Stomach (tissue), 19 donors: ENCODE results near the gene ZNF485. TPM values are rescaled to one million over a fixed set of nuclear protein-coding genes. Genes with fewer than 3 reads are reported as not detected.

ENCODE experiments used
- DNase-seq, 2 donors: peaks; one replicate each; pipeline versions ENCODE4 v3.0.0 to v3.0.0-alpha.2; 2013 to 2019
- H3K27ac ChIP-seq, 5 donors: fragments of 200-600 bp in 4 of 5; sonication (generic) in 4 of 5; one replicate each; pipeline ENCODE4 v1.5.1; 2013 to 2019; ENCODE audit warnings: mild to moderate bottlenecking in 1 of 5, moderate library complexity in 1 of 5
- H3K27me3 ChIP-seq, 3 donors: fragments of 200-600 bp; sonication (generic); one replicate each; pipeline ENCODE4 v1.5.1; 2017 to 2019; ENCODE audit warnings: mixed run types in 1 of 3
- H3K36me3 ChIP-seq, 4 donors: fragments of 200-600 bp; sonication (generic); 1 replicate in 3 of 4; 2 replicates in 1 of 4; pipeline ENCODE4 v1.5.1; 2016 to 2019
- H3K4me1 ChIP-seq, 4 donors: fragments of 200-600 bp; sonication (generic); one replicate each; pipeline ENCODE4 v1.5.1; 2016 to 2019
- H3K4me3 ChIP-seq, 4 donors: fragments of 200-600 bp; sonication (generic) in 3 of 4; one replicate each; pipeline ENCODE4 v1.5.1; 2016 to 2019; ENCODE audit warnings: mild to moderate bottlenecking in 1 of 4
- H3K9me3 ChIP-seq, 4 donors: fragments of 200-600 bp; sonication (generic); one replicate each; pipeline ENCODE4 v1.5.1; 2016 to 2019
- EP300 ChIP-seq: sonication (generic); formaldehyde crosslinking; IDR thresholded peaks from one replicate; pipeline ENCODE4 v1.6.1; 2017; ENCODE audit warnings: antibody characterized with exemption
- POLR2A ChIP-seq, 4 donors: fragments of 450-650 bp; IDR thresholded peaks; one replicate each; pipeline ENCODE4 v1.6.1; 2016; ENCODE audit warnings: antibody characterized with exemption in 4 of 4, control low read depth in 2 of 4, mild to moderate bottlenecking in 1 of 4, moderate library complexity in 1 of 4
- POLR2AphosphoS5 ChIP-seq, 3 donors: sonication (generic); formaldehyde crosslinking; IDR thresholded peaks; one replicate each; pipeline ENCODE4 v1.6.1; 2016; ENCODE audit warnings: antibody characterized with exemption in 3 of 3
- WGBS, 5 donors: extraction: QIAGEN DNeasy Blood & Tissue Kit in 3 of 5; methylation state at CpG; one replicate each; pipeline versions ENCODE4 v1.1.5 to v1.1.7; 2013 to 2018; 5-methylcytosine and 5-hydroxymethylcytosine counted together
- intact Hi-C: fragments of 100-400 bp; cut with DNase I; formaldehyde crosslinking; loops from one replicate; pipeline ENCODE4 v1.15.1; 2023; ENCODE audit warnings: low total_unique reads
- long read RNA-seq, 10 donors: transcript quantifications; one replicate each; lab custom pipeline, GENCODE V29; 2026
- polyA plus RNA-seq, 3 donors: library from polyadenylated mRNA; stranded (reverse); fragments of 200-250 nt; gene quantifications; one replicate each; pipeline ENCODE4 v1.2.3, GENCODE V29; 2013
- total RNA-seq, 5 donors: library from RNA; depleted of rRNA; stranded (reverse); fragments of >200 nt; gene quantifications; one replicate each; pipeline versions ENCODE4 v1.1.0 to v1.2.3, GENCODE V29; 2014 to 2016
- TF ChIP-seq, protein P1 (sequence below), 7 experiments: fragments of 450-650 bp in 4 of 7; fragments of 200-600 bp in 3 of 7; sonication (generic) in 3 of 7; IDR thresholded peaks; one replicate each; pipeline ENCODE4 v1.5.1; 2016 to 2019; ENCODE audit warnings: antibody characterized with exemption in 7 of 7, control low read depth in 2 of 7, mild to moderate bottlenecking in 1 of 7
- donor health status: healthy with polysubstance abuse.
- donor health status: Bipolar disorder and iron deficiency.
- donor health status: healthy.

ZNF485 gene
- total RNA-seq (10 to 100 TPM in 1 of 5 donors, 1 to 10 TPM in 3, not detected in 1; 1.8 to 12.1 (median 5.0) TPM), polyA plus RNA-seq (1 to 10 TPM; 1.8 to 2.6 (median 1.9) TPM)
- long read RNA-seq, donor 1 = 0 reads
- long read RNA-seq, donor 2, partial matches to known transcripts = 0 of 1 reads
- long read RNA-seq, donor 2, other reads (novel, unspliced or antisense) = 0 of 1 reads
- long read RNA-seq, donor 3 = 0 reads
- long read RNA-seq, donor 4 = 0 reads
- long read RNA-seq, donor 5 = 0 reads
- long read RNA-seq, donor 6, partial matches to known transcripts = 0 of 3 reads
- long read RNA-seq, donor 6, other reads (novel, unspliced or antisense) = 0 of 3 reads
- long read RNA-seq, donor 7 = 0 reads
- long read RNA-seq, donor 8, partial matches to known transcripts = 0 of 2 reads
- long read RNA-seq, donor 8, other reads (novel, unspliced or antisense) = 0 of 2 reads
- long read RNA-seq, donor 9, partial matches to known transcripts = 0 of 1 reads
- long read RNA-seq, donor 9, other reads (novel, unspliced or antisense) = 0 of 1 reads
- long read RNA-seq, donor 10 = 0 reads

DNA sequence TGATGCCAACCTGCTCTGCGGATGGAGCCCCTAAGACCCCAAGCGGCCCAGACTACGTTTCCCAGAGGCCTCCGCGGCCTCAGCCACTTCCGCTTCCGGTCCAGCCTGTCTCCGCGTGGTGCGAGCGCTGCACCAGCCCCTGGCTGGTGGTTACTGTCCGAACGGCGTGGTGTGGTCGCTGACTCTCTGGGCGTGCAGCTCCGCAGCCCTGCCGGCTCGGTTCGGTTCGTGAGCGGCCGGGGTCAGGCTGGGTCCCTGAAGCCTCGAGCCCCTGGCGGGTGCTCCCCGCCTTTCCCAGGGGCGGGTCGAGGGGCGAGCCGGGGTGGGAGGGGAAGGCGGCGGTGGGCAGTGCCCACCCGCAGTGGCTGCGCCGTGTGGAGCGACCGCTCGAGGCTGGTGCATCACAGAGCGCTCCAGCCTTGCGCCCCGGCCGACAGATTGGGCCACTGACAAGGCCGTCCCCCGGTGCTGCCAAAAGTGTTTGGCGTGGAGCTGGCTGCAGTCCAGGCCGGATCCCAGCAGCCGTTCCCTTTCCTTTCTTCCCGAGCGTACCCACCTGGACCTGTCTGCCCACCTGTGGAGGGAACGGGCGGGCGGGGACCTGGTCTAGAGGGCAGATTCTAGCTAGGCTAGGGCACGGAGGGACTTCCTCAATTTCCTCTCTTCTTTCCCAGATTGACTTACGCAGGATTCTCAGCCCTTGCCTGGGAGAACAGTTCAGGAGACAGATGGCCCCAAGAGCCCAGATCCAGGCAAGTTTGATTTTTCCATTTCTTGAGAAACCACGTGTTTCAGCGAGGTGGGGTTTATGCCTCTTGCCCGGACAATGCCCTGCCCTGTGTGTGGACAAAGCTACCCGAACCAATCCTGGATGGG lies at the start of gene ZNF485:
TSS of gene ZNF485 (plus strand) at position 116 of the 876 bp plus-strand sequence. CDS start at position 729, 613 bp downstream.
- peaks cover 9 to 17% (median 15%) of the 10 kb centered on the region in 4 donors for H3K4me1 ChIP-seq
- H3K9me3 ChIP-seq = no peaks in the 10 kb centered on the region
- H3K27ac ChIP-seq = peak within 1 kb of the TSS; percentile 28 to 88 (median 81)
- no peaks in the 10 kb centered on the region for H3K27me3 ChIP-seq
- peak within 1 kb of the TSS; percentile 82 to 96 (median 89) for H3K4me3 ChIP-seq
- 2 to 5% (median 3%) methylated on average over 23 to 58 of the region's 58 CpGs for WGBS, 5 donors
- intact Hi-C loops = no loop called here
- H3K36me3 ChIP-seq = peaks cover 6 to 30% (median 27%) of the 10 kb centered on the region in 4 donors
- peak; percentile 70 to 91 for DNase-seq
- TF ChIP-seq POLR2AphosphoS5 (IDR thresholded peaks at IDR 0.05) = peak in 2 of 3 donors; percentile 68 to 86
- TF ChIP-seq POLR2A (IDR thresholded peaks at IDR 0.05) = no peak
- TF ChIP-seq, protein P1, sequence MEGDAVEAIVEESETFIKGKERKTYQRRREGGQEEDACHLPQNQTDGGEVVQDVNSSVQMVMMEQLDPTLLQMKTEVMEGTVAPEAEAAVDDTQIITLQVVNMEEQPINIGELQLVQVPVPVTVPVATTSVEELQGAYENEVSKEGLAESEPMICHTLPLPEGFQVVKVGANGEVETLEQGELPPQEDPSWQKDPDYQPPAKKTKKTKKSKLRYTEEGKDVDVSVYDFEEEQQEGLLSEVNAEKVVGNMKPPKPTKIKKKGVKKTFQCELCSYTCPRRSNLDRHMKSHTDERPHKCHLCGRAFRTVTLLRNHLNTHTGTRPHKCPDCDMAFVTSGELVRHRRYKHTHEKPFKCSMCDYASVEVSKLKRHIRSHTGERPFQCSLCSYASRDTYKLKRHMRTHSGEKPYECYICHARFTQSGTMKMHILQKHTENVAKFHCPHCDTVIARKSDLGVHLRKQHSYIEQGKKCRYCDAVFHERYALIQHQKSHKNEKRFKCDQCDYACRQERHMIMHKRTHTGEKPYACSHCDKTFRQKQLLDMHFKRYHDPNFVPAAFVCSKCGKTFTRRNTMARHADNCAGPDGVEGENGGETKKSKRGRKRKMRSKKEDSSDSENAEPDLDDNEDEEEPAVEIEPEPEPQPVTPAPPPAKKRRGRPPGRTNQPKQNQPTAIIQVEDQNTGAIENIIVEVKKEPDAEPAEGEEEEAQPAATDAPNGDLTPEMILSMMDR (IDR thresholded peaks at IDR 0.05) = peak in 1 of 7 experiments; percentile 27
- no peak for TF ChIP-seq EP300

DNA sequence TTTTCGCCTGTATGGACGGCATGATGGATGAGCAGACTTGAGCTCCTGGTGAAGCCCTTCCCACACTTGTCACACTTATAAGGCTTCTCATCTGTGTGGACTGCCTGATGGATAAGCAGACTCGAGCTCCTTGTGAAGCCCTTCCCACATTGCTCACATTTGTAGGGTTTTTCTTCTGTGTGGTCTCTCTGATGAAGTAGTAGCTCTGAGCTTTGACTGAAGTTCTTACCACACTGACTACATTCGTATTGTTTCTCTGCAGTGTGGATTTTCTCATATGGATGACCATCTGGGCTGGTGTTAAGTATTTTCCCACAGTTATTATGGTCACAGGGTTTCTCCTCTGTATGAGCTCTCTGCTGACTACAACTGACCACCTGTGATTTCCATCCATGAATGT lies 49.0 kb upstream of the ZNF485 start:
- TF ChIP-seq EP300 = no peak
- TF ChIP-seq, protein P1 (IDR thresholded peaks at IDR 0.05) = no peak
- no peak for TF ChIP-seq POLR2A (IDR thresholded peaks at IDR 0.05)
- no peak for TF ChIP-seq POLR2AphosphoS5 (IDR thresholded peaks at IDR 0.05)
- DNase-seq = no peak
- H3K4me1 ChIP-seq = no peaks in the 10 kb centered on the region
- no peak overlapping the region for H3K4me3 ChIP-seq
- no peaks in the 10 kb centered on the region for H3K27me3 ChIP-seq
- peaks cover 15 to 68% (median 45%) of the 10 kb centered on the region in 4 donors for H3K36me3 ChIP-seq
- no peak overlapping the region for H3K27ac ChIP-seq
- peaks cover 26 to 84% (median 69%) of the 10 kb centered on the region in 4 donors for H3K9me3 ChIP-seq
- intact Hi-C loops = no loop called here
- WGBS, 5 donors = 93 to 100% (median 98%) methylated on average over 4 of the region's 4 CpGs

DNA sequence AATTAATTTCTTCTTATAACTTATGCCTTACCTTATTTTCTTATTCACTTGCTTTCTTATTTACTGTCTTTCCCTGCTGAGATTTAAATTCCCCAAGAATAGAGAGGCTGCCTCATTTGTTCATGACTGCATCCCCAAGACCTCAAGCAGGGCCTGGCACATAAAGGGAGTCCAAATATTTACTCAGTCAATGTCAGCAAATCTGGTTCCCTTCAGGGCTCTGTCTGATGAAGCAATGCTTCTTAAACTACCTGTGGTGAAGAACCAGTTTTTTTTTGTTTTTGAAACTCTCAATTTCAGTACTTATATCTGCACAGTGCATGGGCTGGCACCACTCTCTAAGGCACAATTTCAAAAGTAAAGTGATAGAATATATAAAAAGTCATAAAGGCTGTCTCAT lies 36.6 kb upstream of the ZNF485 start:
- Histone ChIP-seq H3K27ac (no peak overlapping the region), H3K36me3 (peaks cover 0 to 43% (median 29%) of the 10 kb centered on the region in 4 donors), H3K9me3 (no peaks in the 10 kb centered on the region), H3K4me3 (no peak overlapping the region), H3K4me1 (peaks cover 0 to 21% (median 17%) of the 10 kb centered on the region in 4 donors), H3K27me3 (no peaks in the 10 kb centered on the region)
- intact Hi-C loops = loop anchor here (10.0 kb wide), 2 partner anchors 75 to 105 kb away; partner anchors contain the start of gene ZNF32
- DNase-seq = peak in 1 of 2 donors; percentile 42
- no peak for TF ChIP-seq POLR2AphosphoS5 (IDR thresholded peaks at IDR 0.05)
- TF ChIP-seq, protein P1 (IDR thresholded peaks at IDR 0.05) = no peak
- TF ChIP-seq EP300 = no peak
- TF ChIP-seq POLR2A (IDR thresholded peaks at IDR 0.05) = no peak

DNA sequence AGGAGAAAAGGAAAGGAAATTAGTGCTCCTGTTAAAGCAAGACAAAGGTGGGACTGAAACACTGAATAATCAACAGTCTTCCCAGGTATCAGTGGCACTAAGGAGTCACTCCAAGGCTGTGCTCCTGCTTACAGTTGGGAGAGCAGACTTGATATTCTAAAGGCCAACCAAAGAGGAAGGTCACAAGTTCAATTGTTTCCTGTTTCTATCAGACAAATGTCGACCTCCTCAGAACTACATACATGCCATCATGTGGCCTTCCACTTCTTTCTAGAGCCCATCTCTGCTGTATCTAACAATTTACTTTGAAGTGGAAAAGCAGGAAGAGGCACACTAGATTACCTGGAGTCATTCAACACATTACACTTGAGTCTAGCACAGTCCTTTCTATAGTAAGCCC lies 35.3 kb upstream of the ZNF485 start:
- Histone ChIP-seq H3K36me3 (peaks cover 0 to 34% (median 21%) of the 10 kb centered on the region in 4 donors), H3K4me3 (no peak overlapping the region), H3K27ac (no peak overlapping the region), H3K27me3 (no peaks in the 10 kb centered on the region), H3K9me3 (no peaks in the 10 kb centered on the region), H3K4me1 (peaks cover 0 to 24% (median 23%) of the 10 kb centered on the region in 4 donors)
- WGBS, 5 donors = 58 to 73% (median 71%) methylated on average over 1 of the region's 1 CpG
- no peak for DNase-seq
- intact Hi-C loops = loop anchor here (10.0 kb wide), 1 partner anchor 74 kb away; the partner anchor contains the start of gene ZNF32
- TF ChIP-seq POLR2AphosphoS5 (IDR thresholded peaks at IDR 0.05) = no peak
- TF ChIP-seq POLR2A (IDR thresholded peaks at IDR 0.05) = no peak
- TF ChIP-seq, protein P1 (IDR thresholded peaks at IDR 0.05) = no peak
- no peak for TF ChIP-seq EP300
